GM19193 (cell line): ENCODE data around the gene RNF150.

Experiments
- POLR2A ChIP-seq: IDR thresholded peaks from 4 replicates; pipeline ENCODE4 v1.6.1; 2011; ENCODE audit not compliant: insufficient read depth, insufficient read length; ENCODE audit errors: extremely low read depth

The RNF150 gene

GRCh38 chr4:141133146-141133998 lies at the start of gene RNF150:
Gene RNF150 (minus strand): TSS chr4:141133469.
- TF ChIP-seq POLR2A: no peak

GRCh38 chr4:141180991-141181761 lies 47.9 kb upstream of the RNF150 start:
- TF ChIP-seq POLR2A: no peak

DNA sequence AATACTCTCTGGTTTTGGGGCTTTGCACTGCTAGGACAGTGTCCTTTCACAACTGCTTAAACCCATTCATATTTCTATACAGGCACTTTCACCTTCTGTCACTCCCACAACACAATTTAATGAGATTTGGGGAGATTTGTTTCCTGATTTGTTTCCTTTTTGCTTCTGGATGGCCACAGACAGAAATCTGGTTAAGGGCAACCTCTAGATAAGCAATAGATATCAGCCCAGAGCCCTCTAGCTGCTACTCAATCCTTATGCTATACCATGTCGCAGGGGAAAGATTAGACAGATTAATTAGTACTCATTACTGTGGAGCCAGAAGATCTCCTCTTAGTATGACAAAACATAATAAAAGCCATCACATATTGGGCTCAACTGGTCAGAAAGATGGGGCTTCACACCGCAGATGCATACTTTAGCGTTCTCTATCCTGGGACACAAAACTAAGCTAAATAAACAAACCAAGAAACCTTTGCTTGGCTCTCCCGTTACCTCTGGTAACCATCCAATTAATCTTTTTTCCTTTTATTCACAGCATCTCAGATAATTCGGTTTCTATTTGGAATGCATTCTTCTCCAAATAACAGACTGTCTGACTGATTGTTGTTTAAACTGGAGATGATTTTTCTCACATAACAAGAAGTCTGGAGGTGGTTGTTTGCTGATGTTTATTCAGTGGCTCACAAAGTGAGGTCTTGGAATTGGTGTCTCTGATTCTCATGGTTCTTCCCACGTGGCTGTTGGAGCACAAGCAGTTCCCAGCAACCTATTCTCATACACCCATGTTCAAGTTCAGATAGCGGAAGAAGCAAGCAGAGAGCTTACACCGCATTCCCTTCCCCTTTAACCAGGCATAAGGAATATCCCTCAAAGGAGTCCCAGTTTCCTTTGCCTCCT lies 46.5 kb upstream of the RNF150 start:
- TF ChIP-seq POLR2A: no peak

GRCh38 chr4:141177171-141177570 lies 43.9 kb upstream of the RNF150 start:
- TF ChIP-seq POLR2A: no peak

- TF ChIP-seq POLR2A: no peak
Measured at GRCh38 chr4:141174457-141174856, 41.2 kb upstream of the RNF150 start.

GRCh38 chr4:141170671-141171070 lies 37.4 kb upstream of the RNF150 start:
- TF ChIP-seq POLR2A: no peak

GRCh38 chr4:141169391-141169790 lies 36.1 kb upstream of the RNF150 start:
- no peak for TF ChIP-seq POLR2A

GRCh38 chr4:141159027-141159426 lies 25.8 kb upstream of the RNF150 start:
- TF ChIP-seq POLR2A: no peak

DNA sequence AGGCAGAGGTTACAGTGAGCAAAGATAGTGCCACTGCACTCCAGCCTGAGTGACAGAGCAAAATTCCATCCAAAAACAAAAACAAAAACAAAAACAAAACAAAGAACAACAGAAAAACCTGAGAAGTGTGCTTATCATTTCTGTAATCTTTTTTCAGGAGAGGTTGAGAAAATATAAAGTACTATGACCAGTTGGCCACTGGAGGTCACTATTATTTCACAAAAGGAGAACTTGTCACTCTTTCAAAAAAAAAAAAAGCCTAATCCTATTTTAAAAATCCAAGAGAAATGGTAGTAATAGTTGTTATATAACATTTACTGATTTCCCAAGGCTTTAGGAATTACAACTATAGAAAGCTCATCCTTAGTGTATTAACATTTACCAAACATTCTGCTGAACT lies 24.9 kb upstream of the RNF150 start:
- TF ChIP-seq POLR2A: no peak

DNA sequence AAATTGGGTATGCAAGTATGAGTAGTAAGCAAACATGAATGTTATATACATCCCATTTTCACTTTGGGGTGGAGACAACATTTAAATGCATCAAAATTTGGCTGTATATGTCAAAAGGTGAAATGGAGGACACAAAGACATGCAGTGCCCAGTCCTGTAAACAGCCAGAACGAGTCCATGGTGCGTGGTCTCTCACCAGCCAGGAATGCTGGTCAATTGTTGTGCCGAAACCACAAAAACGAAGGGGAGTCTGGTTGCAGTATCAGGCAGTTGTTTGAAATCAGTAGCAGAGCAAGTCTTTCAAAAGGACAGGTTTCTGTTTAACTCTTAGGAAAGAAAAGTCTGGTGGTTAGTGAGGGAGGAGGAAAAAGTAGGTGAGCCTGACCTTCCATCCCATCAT lies 22.3 kb upstream of the RNF150 start:
- no peak for TF ChIP-seq POLR2A

DNA sequence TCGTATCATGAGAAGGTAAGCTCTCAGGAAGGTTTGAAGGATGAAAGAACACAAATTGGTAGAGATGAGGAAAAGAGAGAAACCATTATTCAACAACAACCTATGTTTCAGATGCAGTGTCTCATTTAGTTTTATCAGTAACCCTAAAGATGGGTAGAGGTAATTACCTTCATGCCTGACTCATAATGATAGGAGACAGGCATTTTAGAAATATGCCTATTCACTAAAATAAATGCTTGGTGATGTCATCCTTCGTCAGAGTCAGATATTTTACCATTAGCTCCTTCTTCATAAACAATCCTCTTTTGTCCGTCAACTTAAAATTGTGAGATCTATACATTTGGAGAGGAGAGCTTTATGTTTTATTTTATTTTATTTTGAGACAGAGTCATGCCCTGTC lies 21.5 kb upstream of the RNF150 start:
- TF ChIP-seq POLR2A: no peak

DNA sequence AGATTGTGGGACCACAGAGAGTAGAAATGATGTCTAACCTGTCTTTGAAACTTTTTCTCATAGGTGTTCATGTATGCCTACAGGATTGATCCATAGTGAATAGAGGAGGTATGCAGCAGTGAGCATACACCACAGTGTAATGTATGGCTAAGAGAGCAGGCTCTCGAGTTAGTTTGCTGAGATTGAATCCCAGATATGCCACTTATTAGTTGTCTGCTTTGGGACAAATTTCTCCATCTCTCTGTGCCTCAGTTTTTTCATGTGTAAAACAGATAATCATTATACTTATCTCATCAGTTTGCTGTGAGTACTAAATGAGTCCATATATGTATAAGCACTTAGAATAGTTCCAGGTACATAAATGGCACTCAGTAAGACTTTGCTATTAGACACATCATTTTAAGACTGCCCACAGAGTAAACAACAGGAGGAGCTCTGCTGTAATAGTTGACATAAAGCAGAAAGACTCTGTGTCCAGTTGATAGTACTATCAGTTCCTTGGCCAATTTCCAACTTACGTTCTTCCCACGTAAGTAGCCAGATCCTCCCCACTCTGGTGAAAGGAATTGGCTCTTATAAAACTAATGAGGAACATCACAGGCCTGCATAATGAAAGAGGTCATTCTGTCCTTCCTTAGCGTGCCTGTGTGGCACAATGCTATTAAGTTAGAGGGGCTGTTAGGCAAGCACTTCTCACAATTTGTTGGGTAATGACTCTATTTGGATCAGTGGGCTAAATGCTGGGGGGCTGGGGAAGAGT lies 20.7 kb upstream of the RNF150 start:
- no peak for TF ChIP-seq POLR2A

GRCh38 chr4:141144207-141144606 lies 10.9 kb upstream of the RNF150 start:
- no peak for TF ChIP-seq POLR2A

GRCh38 chr4:141142423-141142822 lies 9.2 kb upstream of the RNF150 start:
- TF ChIP-seq POLR2A: no peak
